ENCODE results near the gene CCDC12. TPM values are rescaled to one million over a fixed set of nuclear protein-coding genes. Genes with fewer than 3 reads are reported as not detected.

Gene CCDC12
- total RNA-seq, 1 experiment from 2014 or later, result 46.5 TPM

GRCh38 chr3:46959161-46959511 is 17.4 kb downstream of the CCDC12 start:
- H3K9ac ChIP-seq (ENCODE audit: low read length), result no peak overlapping the region

More at GRCh38 chr3:46959161-46959511, 17.4 kb downstream of the CCDC12 start:
- ATAC-seq (no peak), DNase-seq (ENCODE audit: low read depth, low spot score) (no peak)
- TF ChIP-seq RAD21 (IDR thresholded peaks at IDR 0.05; ENCODE audit: low read depth) (no peak), MAX (IDR thresholded peaks at IDR 0.05) (no peak), POLR2AphosphoS5 (IDR thresholded peaks at IDR 0.05; ENCODE audit: low read depth, low read length) (no peak), ZFX (IDR thresholded peaks at IDR 0.05) (no peak), REST (IDR thresholded peaks at IDR 0.05; ENCODE audit: low read depth) (no peak), FOSL1 (IDR thresholded peaks at IDR 0.05; ENCODE audit: low read depth) (no peak), SRF (IDR thresholded peaks at IDR 0.05; ENCODE audit: low read depth) (no peak), CBX3 (IDR thresholded peaks at IDR 0.05; ENCODE audit: low read depth) (no peak), ZNF274 (IDR thresholded peaks at IDR 0.05; ENCODE audit: low read depth, low read length) (no peak), ATF3 (IDR thresholded peaks at IDR 0.05) (no peak), EZH2phosphoT487 (IDR thresholded peaks at IDR 0.05; ENCODE audit: borderline replicate concordance) (no peak)
- H3K4me1 ChIP-seq (ENCODE audit: control insufficient read depth in 1 of 2, insufficient read depth in 2 of 2, low read length in 2 of 2), result peaks cover 0 to 28% of the 10 kb centered on the region in 2 experiments; a peak in 1 of 4 replicates
- H3K27ac ChIP-seq (ENCODE audit: low read depth, low read length), result no peak overlapping the region
- H3K36me3 ChIP-seq (ENCODE audit: control insufficient read depth in 1 of 2, insufficient read depth in 2 of 2, low read length in 2 of 2), result peaks cover 0 to 4% of the 10 kb centered on the region in 2 experiments; a peak in 1 of 4 replicates
- POLR2A ChIA-PET, result interaction anchor here (1.4 kb wide), 1 partner anchor 11 kb away, joined by 3 read pairs; no protein-coding TSS in a partner anchor
- H3K4me2 ChIP-seq (ENCODE audit: low read length), result no peak overlapping the region
- H4K20me1 ChIP-seq (ENCODE audit: insufficient read depth), result peaks cover 24% of the 10 kb centered on the region
- BruUV-seq (replicated peaks), result no TSS peak
- H3K4me3 ChIP-seq (replicated peaks in 1 of 2; ENCODE audit: low read depth in 1 of 2, low read length in 2 of 2), result no peak overlapping the region
- peaks cover 92% of the 10 kb centered on the region for H3K79me2 ChIP-seq (ENCODE audit: insufficient read depth, low read length)
- no peaks in the 10 kb centered on the region for H3K9me2 ChIP-seq (ENCODE audit: insufficient read depth)
- CTCF ChIA-PET, result interaction anchor here (1.1 kb wide), 1 partner anchor 24 kb away, joined by 4 read pairs; no protein-coding TSS in a partner anchor
- no peaks in the 10 kb centered on the region for H3K27me3 ChIP-seq (ENCODE audit: insufficient read depth, low read length)
- no peaks in the 10 kb centered on the region for H3K9me3 ChIP-seq (ENCODE audit: control insufficient read depth in 1 of 2, insufficient read depth in 1 of 2, low read depth in 1 of 2, low read length in 2 of 2)
- RAD21 ChIA-PET (ENCODE audit: low non-redundant PET in 1 of 2, low total read pairs in 2 of 2, uncharacterized antibody in 2 of 2, unreplicated experiment in 2 of 2), result no interaction called here
- intact Hi-C loops (cut with micrococcal nuclease), result no loop called here
- no peak overlapping the region for H2AFZ ChIP-seq (ENCODE audit: low read depth, low read length, poor library complexity, severe bottlenecking)
